Coronary artery (tissue), 2 donors: ENCODE results near the gene COL5A2.
A peak's percentile ranks its signal among the peaks of the same experiment; 100 is the strongest.

Experiments
- DNase-seq: peaks from one replicate; pipeline ENCODE4 v3.0.0-alpha.2; 2017; ENCODE audit warnings: low spot score
- H3K27ac ChIP-seq, 2 donors: fragments of 200-600 bp; sonication (generic); one replicate each; pipeline ENCODE4 v1.5.1; 2016 to 2019
- H3K4me3 ChIP-seq: fragments of 200-600 bp; sonication (generic); 2 replicates; pipeline ENCODE4 v1.5.1; 2016; ENCODE audit warnings: mild to moderate bottlenecking, moderate library complexity
- TF ChIP-seq, protein P1 (sequence below): fragments of 200-600 bp; sonication (generic); IDR thresholded peaks from one replicate; pipeline ENCODE4 v1.5.1; 2019; ENCODE audit warnings: antibody characterized with exemption

The COL5A2 gene

DNA sequence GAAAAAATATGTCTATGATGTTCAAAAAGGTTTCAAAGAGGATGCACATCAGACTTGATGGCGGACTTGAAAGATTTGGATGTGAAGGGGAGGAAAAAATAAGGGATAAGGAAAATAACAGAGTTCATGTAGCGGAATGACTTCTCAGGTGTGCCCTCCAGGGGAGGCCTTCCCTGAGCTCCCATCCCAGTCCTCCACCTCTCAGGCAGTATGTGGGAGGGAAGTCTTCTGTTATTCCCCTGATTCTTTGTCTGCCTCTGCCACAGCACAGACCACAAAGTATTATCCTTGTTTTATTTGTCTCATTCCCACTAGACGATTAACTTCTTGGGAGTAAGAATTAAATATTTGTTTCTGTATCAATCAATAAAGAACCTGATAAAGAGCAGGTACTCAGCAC, 17.7 kb downstream of the COL5A2 start:
- TF ChIP-seq, protein P1, sequence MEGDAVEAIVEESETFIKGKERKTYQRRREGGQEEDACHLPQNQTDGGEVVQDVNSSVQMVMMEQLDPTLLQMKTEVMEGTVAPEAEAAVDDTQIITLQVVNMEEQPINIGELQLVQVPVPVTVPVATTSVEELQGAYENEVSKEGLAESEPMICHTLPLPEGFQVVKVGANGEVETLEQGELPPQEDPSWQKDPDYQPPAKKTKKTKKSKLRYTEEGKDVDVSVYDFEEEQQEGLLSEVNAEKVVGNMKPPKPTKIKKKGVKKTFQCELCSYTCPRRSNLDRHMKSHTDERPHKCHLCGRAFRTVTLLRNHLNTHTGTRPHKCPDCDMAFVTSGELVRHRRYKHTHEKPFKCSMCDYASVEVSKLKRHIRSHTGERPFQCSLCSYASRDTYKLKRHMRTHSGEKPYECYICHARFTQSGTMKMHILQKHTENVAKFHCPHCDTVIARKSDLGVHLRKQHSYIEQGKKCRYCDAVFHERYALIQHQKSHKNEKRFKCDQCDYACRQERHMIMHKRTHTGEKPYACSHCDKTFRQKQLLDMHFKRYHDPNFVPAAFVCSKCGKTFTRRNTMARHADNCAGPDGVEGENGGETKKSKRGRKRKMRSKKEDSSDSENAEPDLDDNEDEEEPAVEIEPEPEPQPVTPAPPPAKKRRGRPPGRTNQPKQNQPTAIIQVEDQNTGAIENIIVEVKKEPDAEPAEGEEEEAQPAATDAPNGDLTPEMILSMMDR: no peak
- no peak overlapping the region for H3K4me3 ChIP-seq
- no peak for DNase-seq
- peak overlapping the region in 1 of 2 donors; percentile 72 for H3K27ac ChIP-seq

DNA sequence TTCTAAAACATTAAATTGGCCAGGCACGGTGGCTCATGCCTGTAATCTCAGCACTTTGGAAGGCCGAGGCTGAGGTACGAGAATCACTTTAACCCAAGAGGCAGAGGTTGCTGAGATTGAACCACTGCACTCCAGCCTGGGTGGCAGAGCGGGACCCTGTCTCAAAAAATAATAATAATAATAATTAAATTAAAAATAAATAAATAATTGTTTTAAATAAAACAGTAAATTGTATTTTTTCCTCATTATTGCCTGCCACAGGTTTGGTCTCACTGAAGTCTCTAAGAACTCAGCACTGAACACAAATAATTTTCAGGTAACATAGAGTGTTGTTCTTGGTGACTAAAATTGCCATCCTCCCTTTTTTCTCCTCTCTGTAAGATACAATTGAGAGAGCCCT, 19.8 kb downstream of the COL5A2 start:
- DNase-seq: no peak
- TF ChIP-seq, protein P1: no peak
- no peak overlapping the region for H3K4me3 ChIP-seq
- H3K27ac ChIP-seq: peak overlapping the region in 1 of 2 donors; percentile 12

- no peak overlapping the region for H3K4me3 ChIP-seq
- H3K27ac ChIP-seq: peak overlapping the region in 1 of 2 donors; percentile 20
- DNase-seq: no peak
- TF ChIP-seq, protein P1: no peak
These were observed 20.3 kb downstream of the COL5A2 start for GRCh38 chr2:189159273-189159672.

- DNase-seq: no peak
- TF ChIP-seq, protein P1: no peak
These were observed 21.6 kb downstream of the COL5A2 start for GRCh38 chr2:189157939-189158338.

DNA sequence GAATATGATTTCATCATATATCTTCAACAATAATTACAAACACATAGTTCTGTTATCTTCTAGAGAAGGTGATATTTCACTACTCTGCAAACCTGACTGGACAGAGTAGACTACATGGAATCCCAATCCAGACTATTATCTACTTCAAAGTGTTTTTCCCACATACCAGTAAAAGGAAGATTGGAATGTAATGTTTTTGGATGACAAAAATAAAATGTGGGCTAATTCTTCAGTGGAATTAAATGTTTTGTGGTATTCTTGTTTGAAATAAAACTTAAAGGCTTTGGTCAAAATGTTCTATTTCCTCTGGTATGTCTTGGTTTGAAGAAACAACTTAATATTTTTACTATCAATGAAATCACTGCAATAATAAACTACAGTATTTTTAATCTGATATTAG, 22.1 kb downstream of the COL5A2 start:
- no peak for DNase-seq
- Histone ChIP-seq H3K4me3 (no peak overlapping the region), H3K27ac (no peak overlapping the region)
- TF ChIP-seq, protein P1: no peak

More at GRCh38 chr2:189157939-189158338, 21.6 kb downstream of the COL5A2 start:
- no peak overlapping the region for H3K4me3 ChIP-seq
- H3K27ac ChIP-seq: no peak overlapping the region

DNA sequence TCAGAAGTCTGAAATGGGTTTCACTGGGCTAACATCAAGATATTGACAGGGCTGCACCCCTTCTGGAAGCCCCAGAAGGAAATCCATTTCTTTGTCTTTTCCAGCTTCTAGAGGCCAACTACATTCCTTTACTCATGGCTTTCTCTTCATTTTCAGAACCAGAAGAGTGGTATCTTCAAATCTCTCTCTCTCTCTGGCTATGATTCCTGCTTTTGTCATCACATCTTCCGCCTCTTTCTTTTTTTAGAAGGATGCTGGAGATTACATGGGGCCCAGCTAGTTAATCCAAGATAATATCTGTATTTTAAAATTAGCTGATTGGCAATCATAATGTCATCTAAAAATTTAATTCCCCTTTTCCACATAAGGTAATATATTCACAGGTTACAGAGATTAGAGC, 23.8 kb downstream of the COL5A2 start:
- no peak for DNase-seq
- Histone ChIP-seq H3K27ac (peak overlapping the region in 1 of 2 donors; percentile 19), H3K4me3 (no peak overlapping the region)
- TF ChIP-seq, protein P1: no peak

GRCh38 chr2:189153619-189154018, 25.9 kb downstream of the COL5A2 start:
- no peak overlapping the region for H3K4me3 ChIP-seq
- TF ChIP-seq, protein P1: no peak
- no peak for DNase-seq
- peak overlapping the region in 1 of 2 donors; percentile 82 for H3K27ac ChIP-seq
